Astrocyte (in vitro differentiated cells and primary cell): ENCODE data around the gene RPS14.

Experiments used
- CTCF ChIP-seq: IDR thresholded peaks from 2 replicates; pipeline ENCODE4 v1.5.1; 2011; ENCODE audit warnings: low read depth, mild to moderate bottlenecking, inconsistent platforms, low read length, moderate library complexity; ENCODE audit not compliant: insufficient read depth
- EZH2 ChIP-seq: IDR thresholded peaks from 2 replicates; pipeline ENCODE4 v1.6.1; 2012; ENCODE audit warnings: mild to moderate bottlenecking, low read length, inconsistent platforms; ENCODE audit not compliant: insufficient read depth

GRCh38 chr5:150429410-150429873, 20.1 kb downstream of the RPS14 start:
- TF ChIP-seq CTCF (no peak), EZH2 (no peak)
